ENCODE results near the gene DNAJC3. TPM values are rescaled to one million over a fixed set of nuclear protein-coding genes. Genes with fewer than 3 reads are reported as not detected.

Gene DNAJC3
- total and polyA plus RNA-seq, 2 of the 13 experiments (the other 11 are each of a cell fraction or from before 2014, with no cell fraction given): 10.4 to 48.2 TPM

- TF ChIP-seq ZBTB8A (CRISPR knock-in tag; IDR thresholded peaks at IDR 0.05; ENCODE audit: borderline replicate concordance, low read depth) (no peak), ARNT (IDR thresholded peaks at IDR 0.05) (no peak), FOSL1 (CRISPR knock-in tag; IDR thresholded peaks at IDR 0.05; ENCODE audit: borderline replicate concordance) (no peak), TFAP4 (IDR thresholded peaks at IDR 0.05; ENCODE audit: borderline replicate concordance, low read depth) (no peak), ZNF549 (CRISPR knock-in tag; IDR thresholded peaks at IDR 0.05) (no peak), IRF9 (CRISPR knock-in tag; IDR thresholded peaks at IDR 0.05; ENCODE audit: borderline replicate concordance) (no peak; the same call in 1 of the 2 replicates), DNMT1 (CRISPR knock-in tag; IDR thresholded peaks at IDR 0.05) (no peak), SNAPC4 (CRISPR knock-in tag; IDR thresholded peaks at IDR 0.05) (no peak), JUND (CRISPR knock-in tag; IDR thresholded peaks at IDR 0.05) (no peak), ISX (CRISPR knock-in tag; conservative IDR thresholded peaks at IDR 0.05) (no peak), ARID3A (IDR thresholded peaks at IDR 0.05; ENCODE audit: low read depth, low read length) (no peak; the same call in 1 of the 2 replicates), ARHGAP35 (CRISPR knock-in tag; IDR thresholded peaks at IDR 0.05; ENCODE audit: borderline replicate concordance) (no peak), SMC3 (IDR thresholded peaks at IDR 0.05; ENCODE audit: low read length) (no peak), ZNF256 (CRISPR knock-in tag; conservative IDR thresholded peaks at IDR 0.05) (no peak), ZNF775 (CRISPR knock-in tag; IDR thresholded peaks at IDR 0.05; ENCODE audit: borderline replicate concordance) (no peak), ZNF446 (CRISPR knock-in tag; IDR thresholded peaks at IDR 0.05) (0 out of 2 replicates have a peak, but pooled peaks have one; percentile 2), PCBP1 (IDR thresholded peaks at IDR 0.05; ENCODE audit: borderline replicate concordance, low read depth, low read length) (no peak), DZIP1 (CRISPR knock-in tag; IDR thresholded peaks at IDR 0.05) (peak; percentile 6; the same call in 1 of the 2 replicates)
Measured at GRCh38 chr13:95676105-95676761, 706 bp upstream of the DNAJC3 start (continued).
